Testis (tissue), 2 donors: Measurements from ENCODE around the gene PDLIM5.

Source experiments
- CTCF ChIP-seq, 3 experiments: fragments of 450-650 bp in 2 of 3; fragments of 200-600 bp in 1 of 3; sonication (generic) in 1 of 3; IDR thresholded peaks; one replicate each; pipeline ENCODE4 v1.5.1; 2016 to 2019; ENCODE audit warnings: antibody characterized with exemption in 3 of 3, mild to moderate bottlenecking in 2 of 3, moderate library complexity in 1 of 3
- POLR2A ChIP-seq: fragments of 450-650 bp; IDR thresholded peaks from one replicate; pipeline ENCODE4 v1.6.1; 2017; ENCODE audit warnings: antibody characterized with exemption, mild to moderate bottlenecking, moderate library complexity

GRCh38 chr4:94409375-94409679 is 42.4 kb upstream of the PDLIM5 start:
- TF ChIP-seq CTCF (IDR thresholded peaks at IDR 0.05), result no peak
- TF ChIP-seq POLR2A, result no peak
